ENCODE data around the gene SPARC. TPM values are rescaled to one million over a fixed set of nuclear protein-coding genes. Genes with fewer than 3 reads are reported as not detected.

SPARC gene
- total RNA-seq, 1 experiment from 2014 or later: not detected

- no peak for TF ChIP-seq CTCF (IDR thresholded peaks at IDR 0.05; ENCODE audit: unreplicated experiment)
- no peak for DNase-seq
- CTCF ChIA-PET: interaction anchor here (1.6 kb wide), 1 partner anchor 78 kb away, joined by 3 read pairs; no protein-coding TSS in a partner anchor
- Mint-ChIP-seq H3K4me3 (ENCODE audit: low read depth, unreplicated experiment) (no peak overlapping the region), H3K36me3 (ENCODE audit: insufficient read depth, unreplicated experiment) (no peaks in the 10 kb centered on the region), H3K27me3 (ENCODE audit: unreplicated experiment) (peaks cover 15% of the 10 kb centered on the region), H3K4me1 (ENCODE audit: low read depth, unreplicated experiment) (peaks cover 21% of the 10 kb centered on the region), H3K27ac (ENCODE audit: unreplicated experiment) (no peak overlapping the region), H3K9me3 (ENCODE audit: low read depth, unreplicated experiment) (no peaks in the 10 kb centered on the region)
- no TSS peak for BruUV-seq (replicated peaks)
- intact Hi-C loops (cut with micrococcal nuclease; ENCODE audit: unreplicated experiment): no loop called here
Observed at GRCh38 chr5:151661968-151662732, 24.6 kb downstream of the SPARC start.

GRCh38 chr5:151660616-151661495 is 25.9 kb downstream of the SPARC start:
- Mint-ChIP-seq H3K27ac (ENCODE audit: unreplicated experiment) (no peak overlapping the region), H3K4me3 (ENCODE audit: low read depth, unreplicated experiment) (no peak overlapping the region), H3K9me3 (ENCODE audit: low read depth, unreplicated experiment) (no peaks in the 10 kb centered on the region), H3K36me3 (ENCODE audit: insufficient read depth, unreplicated experiment) (no peaks in the 10 kb centered on the region), H3K4me1 (ENCODE audit: low read depth, unreplicated experiment) (peaks cover 28% of the 10 kb centered on the region), H3K27me3 (ENCODE audit: unreplicated experiment) (peaks cover 24% of the 10 kb centered on the region)
- intact Hi-C loops (cut with micrococcal nuclease; ENCODE audit: unreplicated experiment): no loop called here
- CTCF ChIA-PET: interaction anchor here (0.9 to 1.6 kb wide), 2 partner anchors 79 to 110 kb away, joined by 3 to 4 read pairs; partner anchors contain the start of gene G3BP1
- no peak for DNase-seq
- no TSS peak for BruUV-seq (replicated peaks)
- no peak for TF ChIP-seq CTCF (IDR thresholded peaks at IDR 0.05; ENCODE audit: unreplicated experiment)

- Mint-ChIP-seq H3K27ac (ENCODE audit: unreplicated experiment) (no peak overlapping the region), H3K27me3 (ENCODE audit: unreplicated experiment) (peaks cover 22% of the 10 kb centered on the region), H3K4me3 (ENCODE audit: low read depth, unreplicated experiment) (no peak overlapping the region), H3K4me1 (ENCODE audit: low read depth, unreplicated experiment) (peaks cover 17% of the 10 kb centered on the region), H3K36me3 (ENCODE audit: insufficient read depth, unreplicated experiment) (no peaks in the 10 kb centered on the region), H3K9me3 (ENCODE audit: low read depth, unreplicated experiment) (no peaks in the 10 kb centered on the region)
- DNase-seq: peak; percentile 93
- intact Hi-C loops (cut with micrococcal nuclease; ENCODE audit: unreplicated experiment): loop anchor here (1.0 to 5.0 kb wide), 5 partner anchors 81 to 856 kb away; partner anchors contain the start of gene G3BP1
- BruUV-seq (replicated peaks): no TSS peak
- CTCF ChIA-PET: interaction anchor here (0.6 to 2.0 kb wide), 20 partner anchors 11 to 856 kb away, joined by 3 to 48 read pairs (median 4); partner anchors contain the start of gene G3BP1
- TF ChIP-seq CTCF (IDR thresholded peaks at IDR 0.05; ENCODE audit: unreplicated experiment): peak; percentile 90
Observed at GRCh38 chr5:151659001-151659754, 27.5 kb downstream of the SPARC start.

GRCh38 chr5:151657114-151657513 is 29.6 kb downstream of the SPARC start:
- TF ChIP-seq CTCF (IDR thresholded peaks at IDR 0.05; ENCODE audit: unreplicated experiment): no peak
- BruUV-seq (replicated peaks): no TSS peak
- intact Hi-C loops (cut with micrococcal nuclease; ENCODE audit: unreplicated experiment): loop anchor here (5.0 kb wide), 1 partner anchor 690 kb away; no protein-coding TSS in a partner anchor
- Mint-ChIP-seq H3K27me3 (ENCODE audit: unreplicated experiment) (peaks cover 11% of the 10 kb centered on the region), H3K4me1 (ENCODE audit: low read depth, unreplicated experiment) (peaks cover 9% of the 10 kb centered on the region), H3K9me3 (ENCODE audit: low read depth, unreplicated experiment) (no peaks in the 10 kb centered on the region), H3K4me3 (ENCODE audit: low read depth, unreplicated experiment) (no peak overlapping the region), H3K36me3 (ENCODE audit: insufficient read depth, unreplicated experiment) (no peaks in the 10 kb centered on the region), H3K27ac (ENCODE audit: unreplicated experiment) (no peak overlapping the region)
- no peak for DNase-seq
- CTCF ChIA-PET: interaction anchor here (0.6 kb wide), 1 partner anchor 9 kb away, joined by 3 read pairs; no protein-coding TSS in a partner anchor
